ENCODE results near the gene SIGLEC12. TPM values are rescaled to one million over a fixed set of nuclear protein-coding genes. Genes with fewer than 3 reads are reported as not detected.
"Not testable (repeated sequence)": the region's sequence is repeated elsewhere in the genome, so short reads cannot be mapped to it uniquely, and the experiment has no call there.

SIGLEC12 gene
- total RNA-seq, 3 donors from 2014 or later = 1.8 TPM; not detected in 2

DNA sequence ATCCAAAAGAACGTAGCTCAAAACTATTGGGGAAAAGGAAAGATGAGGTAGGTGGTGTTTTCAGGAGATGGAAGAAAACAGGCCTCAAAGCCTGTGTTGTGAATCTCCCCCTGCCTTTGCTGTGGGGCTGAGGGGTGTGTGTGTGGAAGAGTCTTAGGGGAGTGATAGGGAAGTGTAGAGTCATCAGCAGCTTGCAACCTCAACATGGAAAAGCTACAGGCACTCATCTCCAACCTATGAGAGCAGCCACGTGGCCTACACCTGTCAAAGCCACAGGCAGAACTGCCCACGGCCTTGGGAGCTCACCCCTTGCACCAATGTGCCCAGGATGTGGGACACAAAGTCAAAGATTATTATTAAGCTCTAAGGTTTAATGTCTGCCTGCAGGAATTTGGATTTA lies 4.3 kb upstream of the SIGLEC12 start:
- Histone ChIP-seq H3K4me1 (no peaks in the 10 kb centered on the region), H3K27me3 (peaks cover 0 to 21% of the 10 kb centered on the region in 2 donors), H3K9me3 (peaks cover 13 to 15% of the 10 kb centered on the region in 2 donors), H3K36me3 (no peaks in the 10 kb centered on the region), H3K4me3 (no peak overlapping the region), H3K27ac (no peak overlapping the region)
- DNase-seq (ENCODE audit: low spot score in 2 of 2) = no peak
- intact Hi-C loops (cut with DNase I; ENCODE audit: low total_unique reads) = no loop called here
- TF ChIP-seq POLR2A (IDR thresholded peaks at IDR 0.05) (no peak), CTCF (IDR thresholded peaks at IDR 0.05) (no peak), POLR2AphosphoS5 (IDR thresholded peaks at IDR 0.05) (no peak)

GRCh38 chr19:51503896-51504295 lies 2.3 kb upstream of the SIGLEC12 start:
- intact Hi-C loops (cut with DNase I; ENCODE audit: low total_unique reads) = no loop called here
- peaks cover 13 to 15% of the 10 kb centered on the region in 2 donors for H3K9me3 ChIP-seq
- no peaks in the 10 kb centered on the region for H3K4me1 ChIP-seq
- no peaks in the 10 kb centered on the region for H3K36me3 ChIP-seq
- TF ChIP-seq POLR2AphosphoS5 (IDR thresholded peaks at IDR 0.05) (no peak), CTCF (IDR thresholded peaks at IDR 0.05) (no peak), POLR2A (IDR thresholded peaks at IDR 0.05) (no peak)
- no peak for DNase-seq (ENCODE audit: low spot score in 2 of 2)
- H3K27ac ChIP-seq = no peak overlapping the region
- no peak overlapping the region for H3K4me3 ChIP-seq
- peaks cover 0 to 14% of the 10 kb centered on the region in 2 donors for H3K27me3 ChIP-seq

- H3K27ac ChIP-seq = no peak overlapping the region
- intact Hi-C loops (cut with DNase I; ENCODE audit: low total_unique reads) = no loop called here
- no peak overlapping the region for H3K4me3 ChIP-seq
- TF ChIP-seq POLR2A (IDR thresholded peaks at IDR 0.05) (no peak), POLR2AphosphoS5 (IDR thresholded peaks at IDR 0.05) (no peak), CTCF (IDR thresholded peaks at IDR 0.05) (no peak)
- no peaks in the 10 kb centered on the region for H3K36me3 ChIP-seq
- peaks cover 13 to 15% of the 10 kb centered on the region in 2 donors for H3K9me3 ChIP-seq
- DNase-seq (ENCODE audit: low spot score in 2 of 2) = no peak
- no peaks in the 10 kb centered on the region for H3K4me1 ChIP-seq
- H3K27me3 ChIP-seq = peaks cover 0 to 9% of the 10 kb centered on the region in 2 donors
Measured at GRCh38 chr19:51503286-51503817, 1.8 kb upstream of the SIGLEC12 start.

DNA sequence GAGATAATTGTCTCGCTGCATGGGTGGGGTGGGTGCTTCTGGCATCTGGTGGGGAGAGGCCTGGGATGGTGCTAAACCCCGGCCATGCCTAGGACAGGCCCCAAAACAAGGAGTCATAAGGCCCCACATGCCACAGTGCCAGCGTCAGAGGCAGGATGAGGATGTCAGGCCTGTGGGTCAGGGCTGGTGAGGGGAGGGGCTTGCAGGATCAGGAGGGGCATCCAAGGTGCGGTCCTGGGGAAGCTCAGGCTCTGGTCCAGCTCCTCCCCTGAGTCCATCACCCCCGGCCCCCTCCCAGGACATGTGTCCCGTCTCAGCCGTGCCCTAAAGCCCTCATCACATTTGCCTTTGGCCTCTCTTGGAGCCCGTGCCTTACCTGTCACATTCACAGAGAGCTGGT lies 669 bp downstream of the SIGLEC12 start:
- H3K27me3 ChIP-seq; H3K27ac ChIP-seq; H3K36me3 ChIP-seq; H3K4me3 ChIP-seq; intact Hi-C loops (cut with DNase I; ENCODE audit: low total_unique reads); H3K4me1 ChIP-seq; DNase-seq (ENCODE audit: low spot score in 2 of 2): not testable (repeated sequence)
- peaks cover 13 to 15% of the 10 kb centered on the region in 2 donors for H3K9me3 ChIP-seq

GRCh38 chr19:51497666-51498065 lies 3.9 kb downstream of the SIGLEC12 start:
- no peak for DNase-seq (ENCODE audit: low spot score in 2 of 2)
- Histone ChIP-seq H3K27ac (no peak overlapping the region), H3K4me1 (no peaks in the 10 kb centered on the region), H3K36me3 (no peaks in the 10 kb centered on the region), H3K27me3 (peaks cover 0 to 5% of the 10 kb centered on the region in 2 donors), H3K4me3 (no peak overlapping the region), H3K9me3 (no peaks in the 10 kb centered on the region)
- intact Hi-C loops (cut with DNase I; ENCODE audit: low total_unique reads) = no loop called here
- TF ChIP-seq POLR2AphosphoS5 (IDR thresholded peaks at IDR 0.05) = no peak
- TF ChIP-seq POLR2A (IDR thresholded peaks at IDR 0.05) = no peak
- TF ChIP-seq CTCF (IDR thresholded peaks at IDR 0.05) = no peak

DNA sequence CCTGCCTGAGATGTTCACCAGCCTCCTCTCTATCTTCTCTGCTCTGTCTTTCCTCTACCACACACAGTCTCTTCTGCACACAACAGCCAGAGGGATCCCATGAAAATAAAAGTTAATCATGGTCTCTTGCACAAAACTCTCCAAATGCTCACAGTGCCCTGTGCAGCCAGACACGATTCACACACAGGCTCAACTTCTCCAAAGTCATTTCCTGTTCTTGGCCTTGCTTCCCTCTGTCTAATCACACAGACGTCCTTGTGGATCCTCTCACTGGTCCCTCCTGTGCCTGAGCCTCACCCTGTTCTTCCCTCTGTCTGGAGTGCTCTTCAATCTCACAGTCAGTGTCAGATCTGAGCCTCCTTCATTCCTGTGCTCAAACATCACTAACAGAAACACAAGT lies 7.8 kb downstream of the SIGLEC12 start:
- Histone ChIP-seq H3K36me3 (no peaks in the 10 kb centered on the region), H3K4me3 (no peak overlapping the region), H3K27ac (no peak overlapping the region), H3K27me3 (peaks cover 0 to 16% of the 10 kb centered on the region in 2 donors), H3K9me3 (no peaks in the 10 kb centered on the region), H3K4me1 (no peaks in the 10 kb centered on the region)
- intact Hi-C loops (cut with DNase I; ENCODE audit: low total_unique reads) = no loop called here
- no peak for TF ChIP-seq POLR2A (IDR thresholded peaks at IDR 0.05)
- TF ChIP-seq POLR2AphosphoS5 (IDR thresholded peaks at IDR 0.05) = no peak
- DNase-seq (ENCODE audit: low spot score in 2 of 2) = no peak
